ENCODE measurements around the gene ATG4C.
"Not testable (repeated sequence)": the region's sequence is repeated elsewhere in the genome, so short reads cannot be mapped to it uniquely, and the experiment has no call there.

ATG4C gene

DNA sequence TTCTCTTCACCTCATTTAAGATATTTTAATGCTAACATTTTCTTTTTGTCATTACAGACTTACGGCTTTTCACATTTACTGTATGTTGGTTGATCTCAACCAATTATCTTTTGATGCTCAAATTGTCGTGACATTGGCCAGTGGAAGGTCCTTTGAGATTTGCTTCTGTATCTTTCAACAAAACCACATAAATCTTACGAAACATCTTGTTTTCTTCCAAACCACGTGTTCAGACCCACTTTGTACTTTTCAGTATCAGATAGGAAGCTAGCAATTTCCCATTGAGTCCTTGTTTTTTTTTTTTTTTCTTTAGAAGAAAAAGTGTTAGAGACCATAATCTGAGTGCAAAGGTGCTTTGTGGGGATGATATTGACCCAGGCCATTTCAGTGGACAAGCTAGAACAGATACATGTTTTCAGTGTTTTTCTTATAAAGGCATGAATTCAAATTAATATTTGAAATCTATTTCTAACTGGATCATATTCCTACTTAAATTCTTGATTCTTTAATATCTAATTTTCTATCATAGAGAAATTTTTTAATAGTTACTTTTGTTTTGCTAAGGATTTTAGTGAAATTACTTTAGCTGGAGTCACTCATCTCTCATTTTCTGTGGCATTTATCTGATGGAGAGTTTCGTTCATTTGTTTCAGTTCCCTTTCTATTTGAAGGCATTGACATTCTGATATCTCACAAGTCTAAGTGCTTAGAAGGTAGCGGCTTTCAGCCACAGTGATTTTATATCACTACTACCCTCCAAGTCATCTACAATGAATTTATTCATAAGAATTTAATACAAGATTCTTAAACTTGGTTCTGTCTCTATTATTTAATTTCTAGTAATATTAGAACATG is 26.7 kb downstream of the ATG4C start:
- 0 out of 2 replicates have a peak, but pooled peaks cover 3% of the 10 kb centered on the region for H3K36me3 ChIP-seq (ENCODE audit: insufficient read depth, low read length)

DNA sequence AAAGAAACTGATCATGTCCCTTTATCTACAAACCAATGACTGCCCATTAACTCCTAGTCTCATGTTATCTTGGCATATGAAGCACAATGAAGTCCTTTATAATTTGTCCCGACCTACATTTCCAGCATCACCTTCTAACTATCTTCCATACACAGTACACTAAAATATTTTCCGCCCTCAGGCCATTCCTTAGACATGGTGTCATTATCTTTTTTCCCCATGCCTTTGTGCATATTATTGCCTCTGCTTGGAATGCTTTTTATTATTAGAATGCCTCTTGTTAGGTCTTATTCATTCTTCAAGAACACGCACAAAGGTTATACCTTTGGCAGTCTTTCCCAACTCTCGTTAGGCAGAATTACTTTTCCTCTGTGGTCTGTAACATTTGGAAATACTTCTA is 39.6 kb downstream of the ATG4C start:
- Histone ChIP-seq H3K79me2 (ENCODE audit: control insufficient read depth, insufficient read depth, low read length, unreplicated experiment) (no peaks in the 10 kb centered on the region), H3K27ac (ENCODE audit: low read depth, low read length) (no peak overlapping the region), H2AFZ (ENCODE audit: low read length, unreplicated experiment) (no peak overlapping the region), H3K27me3 (ENCODE audit: insufficient read depth, low read length) (no peaks in the 10 kb centered on the region), H3K36me3 (ENCODE audit: insufficient read depth, low read length) (no peaks in the 10 kb centered on the region), H3K4me3 (ENCODE audit: low read depth, low read length) (no peak overlapping the region), H3K4me1 (ENCODE audit: control insufficient read depth, insufficient read depth, low read length, unreplicated experiment) (no peaks in the 10 kb centered on the region)

More for the DNA sequence above, 26.7 kb downstream of the ATG4C start:
- H3K27me3 ChIP-seq (ENCODE audit: insufficient read depth, low read length): no peaks in the 10 kb centered on the region
- no peak overlapping the region for H2AFZ ChIP-seq (ENCODE audit: low read length, unreplicated experiment)
- H3K4me1 ChIP-seq (ENCODE audit: control insufficient read depth, insufficient read depth, low read length, unreplicated experiment): no peaks in the 10 kb centered on the region
- no peak overlapping the region for H3K4me3 ChIP-seq (ENCODE audit: low read depth, low read length)
- H3K79me2 ChIP-seq (ENCODE audit: control insufficient read depth, insufficient read depth, low read length, unreplicated experiment): no peaks in the 10 kb centered on the region
- no peak overlapping the region for H3K27ac ChIP-seq (ENCODE audit: low read depth, low read length)

DNA sequence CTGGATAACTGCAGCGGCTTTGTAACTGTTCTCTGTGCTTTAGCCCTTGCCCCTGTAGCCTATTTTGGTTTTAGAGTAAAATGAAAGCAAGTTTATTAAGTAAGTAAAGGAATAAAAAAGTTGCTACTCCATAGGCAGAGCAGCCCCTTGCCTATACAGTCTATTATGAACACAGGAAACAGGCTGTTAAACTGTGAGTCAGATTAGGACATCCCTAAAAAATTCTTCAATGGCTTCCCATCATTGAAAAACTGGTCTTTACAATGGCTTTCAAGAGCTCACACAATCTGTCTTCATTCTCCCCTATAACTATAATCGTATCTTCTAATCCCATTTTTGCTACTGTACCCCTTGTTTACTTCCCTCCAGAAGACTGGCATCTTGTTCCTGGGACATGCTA is 43.0 kb downstream of the ATG4C start:
- Histone ChIP-seq H3K27ac (ENCODE audit: low read depth, low read length) (no peak overlapping the region), H3K4me3 (ENCODE audit: low read depth, low read length) (no peak overlapping the region), H3K27me3 (ENCODE audit: insufficient read depth, low read length) (no peaks in the 10 kb centered on the region), H3K79me2 (ENCODE audit: control insufficient read depth, insufficient read depth, low read length, unreplicated experiment) (no peaks in the 10 kb centered on the region), H2AFZ (ENCODE audit: low read length, unreplicated experiment) (no peak overlapping the region), H3K4me1 (ENCODE audit: control insufficient read depth, insufficient read depth, low read length, unreplicated experiment) (no peaks in the 10 kb centered on the region), H3K36me3 (ENCODE audit: insufficient read depth, low read length) (no peaks in the 10 kb centered on the region)

DNA sequence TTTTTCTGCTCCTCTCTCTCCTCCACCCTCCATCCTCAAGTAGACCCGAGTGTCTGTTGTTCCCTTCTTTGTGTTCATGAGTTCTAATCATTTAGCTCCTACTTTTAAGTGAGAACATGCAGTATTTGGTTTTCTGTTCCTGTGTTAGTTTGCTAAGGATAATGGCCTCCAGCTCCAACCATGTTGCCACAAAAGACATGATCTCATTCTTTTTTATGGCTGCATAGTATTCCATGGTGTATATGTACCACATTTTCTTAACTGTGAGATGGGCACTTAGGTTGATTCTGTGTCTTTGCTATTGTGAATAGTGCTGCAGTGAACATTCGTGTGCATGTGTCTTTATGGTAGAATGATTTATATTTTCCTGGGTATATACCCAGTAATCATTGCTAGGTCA is 43.9 kb downstream of the ATG4C start:
- H3K79me2 ChIP-seq (ENCODE audit: control insufficient read depth, insufficient read depth, low read length, unreplicated experiment); H3K27me3 ChIP-seq (ENCODE audit: insufficient read depth, low read length); H3K36me3 ChIP-seq (ENCODE audit: insufficient read depth, low read length); H3K4me1 ChIP-seq (ENCODE audit: control insufficient read depth, insufficient read depth, low read length, unreplicated experiment); H3K4me3 ChIP-seq (ENCODE audit: low read depth, low read length); H3K27ac ChIP-seq (ENCODE audit: low read depth, low read length); H2AFZ ChIP-seq (ENCODE audit: low read length, unreplicated experiment): not testable (repeated sequence)

DNA sequence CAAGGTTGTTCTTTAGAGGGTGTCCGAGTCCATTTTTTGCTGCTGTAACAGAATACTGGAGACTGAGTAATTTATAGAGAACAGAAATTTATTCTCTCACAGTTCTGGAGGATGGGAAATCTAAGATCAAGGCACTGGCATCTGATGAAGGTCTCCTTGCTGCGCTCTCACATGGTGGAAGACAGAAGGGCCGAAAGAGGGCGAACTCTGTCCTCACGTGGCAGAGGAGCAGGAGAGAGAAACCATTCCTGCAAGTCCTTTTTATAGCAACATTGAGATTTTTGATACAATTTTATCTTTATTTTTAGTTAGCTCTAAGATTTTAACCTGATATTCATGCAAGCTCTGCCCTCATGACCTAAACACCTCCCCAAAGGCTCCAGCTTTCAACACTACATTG is 48.3 kb downstream of the ATG4C start:
- Histone ChIP-seq H3K4me1 (ENCODE audit: control insufficient read depth, insufficient read depth, low read length, unreplicated experiment) (no peaks in the 10 kb centered on the region), H3K27ac (ENCODE audit: low read depth, low read length) (no peak overlapping the region), H3K27me3 (ENCODE audit: insufficient read depth, low read length) (no peaks in the 10 kb centered on the region), H3K4me3 (ENCODE audit: low read depth, low read length) (no peak overlapping the region), H3K36me3 (ENCODE audit: insufficient read depth, low read length) (no peaks in the 10 kb centered on the region), H3K79me2 (ENCODE audit: control insufficient read depth, insufficient read depth, low read length, unreplicated experiment) (no peaks in the 10 kb centered on the region), H2AFZ (ENCODE audit: low read length, unreplicated experiment) (no peak overlapping the region)

DNA sequence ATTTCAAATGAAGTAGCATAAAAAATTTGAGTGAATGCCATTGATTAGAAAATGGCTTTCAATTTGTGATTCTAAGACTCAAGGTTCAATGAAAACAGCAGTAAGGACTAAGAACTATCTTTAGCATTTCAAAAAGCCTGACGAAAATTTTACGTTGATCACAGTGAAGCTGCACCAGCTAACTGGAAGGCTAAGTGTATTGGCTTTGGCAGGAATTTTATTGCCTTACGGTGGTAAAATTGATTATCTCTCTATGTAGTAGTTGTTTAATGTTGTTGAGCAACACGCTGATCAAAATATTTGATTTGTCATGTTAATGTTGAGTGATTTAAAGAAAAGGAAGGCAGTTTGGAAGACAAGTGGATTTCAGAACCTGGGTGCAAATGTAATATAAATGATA is 49.6 kb downstream of the ATG4C start:
- H3K79me2 ChIP-seq (ENCODE audit: control insufficient read depth, insufficient read depth, low read length, unreplicated experiment): no peaks in the 10 kb centered on the region
- H3K4me3 ChIP-seq (ENCODE audit: low read depth, low read length): no peak overlapping the region
- H2AFZ ChIP-seq (ENCODE audit: low read length, unreplicated experiment): no peak overlapping the region
- no peak overlapping the region for H3K27ac ChIP-seq (ENCODE audit: low read depth, low read length)
- no peaks in the 10 kb centered on the region for H3K27me3 ChIP-seq (ENCODE audit: insufficient read depth, low read length)
- H3K4me1 ChIP-seq (ENCODE audit: control insufficient read depth, insufficient read depth, low read length, unreplicated experiment): no peaks in the 10 kb centered on the region
- no peaks in the 10 kb centered on the region for H3K36me3 ChIP-seq (ENCODE audit: insufficient read depth, low read length)

DNA sequence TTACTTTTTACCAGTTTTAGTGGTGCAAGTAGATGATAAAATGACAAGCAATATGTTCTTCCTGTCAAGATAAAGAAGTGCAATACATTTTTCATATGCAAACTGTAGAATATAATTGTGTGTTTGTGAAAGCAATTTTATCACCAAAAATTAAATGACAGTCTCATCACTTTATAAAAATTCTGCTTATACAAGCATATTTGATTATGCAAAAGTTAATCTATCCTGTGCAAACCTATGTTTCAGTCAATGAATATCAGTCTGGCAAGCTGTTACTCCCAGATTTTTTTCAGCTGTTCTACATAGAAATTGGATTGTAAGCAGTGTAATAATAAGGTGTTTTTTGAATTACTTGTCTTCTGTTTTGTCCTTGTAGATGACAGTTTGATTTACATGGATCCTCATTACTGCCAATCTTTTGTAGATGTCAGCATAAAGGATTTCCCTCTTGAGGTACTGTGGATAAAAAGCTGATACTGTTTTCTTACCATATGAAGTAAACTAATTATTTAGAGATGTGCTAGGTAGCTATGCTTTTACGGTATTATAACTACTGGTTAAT is 50.5 kb downstream of the ATG4C start:
- no peaks in the 10 kb centered on the region for H3K79me2 ChIP-seq (ENCODE audit: control insufficient read depth, insufficient read depth, low read length, unreplicated experiment)
- no peak overlapping the region for H3K27ac ChIP-seq (ENCODE audit: low read depth, low read length)

DNA sequence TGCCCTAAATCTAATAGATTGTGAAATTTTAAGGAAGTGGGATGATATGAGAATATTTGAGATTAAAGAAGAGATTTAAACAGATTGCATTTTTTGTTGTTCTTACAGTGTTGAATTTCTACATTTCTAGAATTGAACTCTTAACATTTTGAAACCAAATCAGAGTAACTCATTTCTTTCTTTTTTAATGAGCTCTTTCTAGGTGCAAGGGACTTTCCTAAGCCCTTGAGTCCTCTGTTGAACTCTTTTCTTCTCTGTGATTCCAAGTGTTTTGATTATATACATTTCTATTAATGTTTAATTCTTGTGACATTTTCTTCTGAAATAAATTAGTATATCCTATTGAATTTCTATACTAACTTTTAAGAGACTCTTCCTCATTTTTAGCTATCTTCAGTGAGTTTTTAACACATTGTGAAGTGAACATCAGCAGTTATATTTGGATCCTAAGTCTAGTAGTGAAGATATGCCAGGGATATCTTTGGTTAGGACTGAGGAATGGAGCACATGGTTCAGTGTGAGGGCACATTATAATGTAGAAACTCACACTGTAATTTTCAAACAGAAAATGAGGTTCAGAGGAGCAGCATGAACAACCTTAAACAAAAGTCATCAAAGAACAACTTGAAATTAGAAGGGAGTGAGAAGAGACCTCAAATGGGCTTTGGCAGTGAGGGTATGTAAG is 53.1 kb downstream of the ATG4C start:
- Histone ChIP-seq H3K27ac (ENCODE audit: low read depth, low read length) (no peak overlapping the region), H3K27me3 (ENCODE audit: insufficient read depth, low read length) (no peaks in the 10 kb centered on the region), H3K36me3 (ENCODE audit: insufficient read depth, low read length) (no peaks in the 10 kb centered on the region), H2AFZ (ENCODE audit: low read length, unreplicated experiment) (no peak overlapping the region), H3K4me3 (ENCODE audit: low read depth, low read length) (no peak overlapping the region), H3K79me2 (ENCODE audit: control insufficient read depth, insufficient read depth, low read length, unreplicated experiment) (no peaks in the 10 kb centered on the region), H3K4me1 (ENCODE audit: control insufficient read depth, insufficient read depth, low read length, unreplicated experiment) (no peaks in the 10 kb centered on the region)

More for the DNA sequence above, 50.5 kb downstream of the ATG4C start:
- H3K4me3 ChIP-seq (ENCODE audit: low read depth, low read length): no peak overlapping the region
- H3K36me3 ChIP-seq (ENCODE audit: insufficient read depth, low read length): no peaks in the 10 kb centered on the region
- H3K27me3 ChIP-seq (ENCODE audit: insufficient read depth, low read length): no peaks in the 10 kb centered on the region
- no peak overlapping the region for H2AFZ ChIP-seq (ENCODE audit: low read length, unreplicated experiment)
- H3K4me1 ChIP-seq (ENCODE audit: control insufficient read depth, insufficient read depth, low read length, unreplicated experiment): no peaks in the 10 kb centered on the region

DNA sequence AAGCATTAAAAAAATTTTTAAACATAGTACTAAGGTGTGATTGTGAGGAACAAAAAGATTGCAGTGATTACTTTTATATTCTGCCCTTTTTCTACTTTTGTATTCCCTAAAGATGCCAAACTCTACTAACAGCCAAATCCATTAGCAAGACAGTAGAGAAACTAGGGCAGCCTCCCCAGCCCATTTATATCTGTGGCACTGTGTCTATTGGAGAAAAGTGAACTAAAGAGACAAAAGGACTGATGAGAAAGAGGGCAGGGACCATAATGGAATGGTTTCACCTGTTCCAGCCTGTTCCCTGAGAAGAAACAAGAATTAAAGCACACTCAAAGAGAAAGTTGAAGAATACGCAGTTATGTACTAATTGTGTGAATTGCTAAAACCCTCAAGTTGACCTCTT is 56.6 kb downstream of the ATG4C start:
- no peak overlapping the region for H2AFZ ChIP-seq (ENCODE audit: low read length, unreplicated experiment)
- no peaks in the 10 kb centered on the region for H3K4me1 ChIP-seq (ENCODE audit: control insufficient read depth, insufficient read depth, low read length, unreplicated experiment)
- H3K79me2 ChIP-seq (ENCODE audit: control insufficient read depth, insufficient read depth, low read length, unreplicated experiment): no peaks in the 10 kb centered on the region
- H3K36me3 ChIP-seq (ENCODE audit: insufficient read depth, low read length): no peaks in the 10 kb centered on the region
- H3K4me3 ChIP-seq (ENCODE audit: low read depth, low read length): no peak overlapping the region
- no peak overlapping the region for H3K27ac ChIP-seq (ENCODE audit: low read depth, low read length)
- H3K27me3 ChIP-seq (ENCODE audit: insufficient read depth, low read length): no peaks in the 10 kb centered on the region

DNA sequence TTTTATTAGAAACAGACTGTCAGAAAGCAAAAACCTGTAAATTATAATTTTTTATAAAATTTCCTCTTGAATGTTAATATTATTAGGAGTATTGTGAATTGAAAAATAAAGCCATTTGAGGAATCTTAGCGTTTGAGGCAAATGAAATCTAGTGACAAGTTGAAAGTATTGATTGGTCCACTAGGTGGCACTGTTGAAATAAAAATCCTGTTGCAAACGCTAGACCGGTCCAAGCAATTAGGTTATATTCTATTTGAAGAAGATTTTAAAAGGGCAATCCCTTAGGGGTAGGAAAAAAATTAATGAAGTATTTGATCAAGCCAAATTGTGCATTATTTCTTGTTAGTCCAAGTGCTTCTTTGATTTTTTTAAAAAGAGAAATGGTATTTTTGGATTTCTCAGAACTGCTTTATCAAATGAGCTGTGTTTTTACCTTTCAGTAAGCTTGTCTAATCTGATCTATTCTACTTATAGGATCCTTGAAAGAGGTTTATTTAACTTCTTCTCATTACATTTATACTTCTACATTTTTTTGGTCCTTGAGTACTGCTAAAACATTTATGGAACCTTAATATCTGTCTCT is 57.7 kb downstream of the ATG4C start:
- Histone ChIP-seq H3K27me3 (ENCODE audit: insufficient read depth, low read length) (no peaks in the 10 kb centered on the region), H3K4me1 (ENCODE audit: control insufficient read depth, insufficient read depth, low read length, unreplicated experiment) (no peaks in the 10 kb centered on the region), H3K27ac (ENCODE audit: low read depth, low read length) (no peak overlapping the region), H3K4me3 (ENCODE audit: low read depth, low read length) (no peak overlapping the region), H3K79me2 (ENCODE audit: control insufficient read depth, insufficient read depth, low read length, unreplicated experiment) (no peaks in the 10 kb centered on the region), H3K36me3 (ENCODE audit: insufficient read depth, low read length) (no peaks in the 10 kb centered on the region), H2AFZ (ENCODE audit: low read length, unreplicated experiment) (no peak overlapping the region)

Measured in ACC112 (cell line).